ENCODE measurements around the gene PITPNC1.
A peak's percentile ranks its signal among the peaks of the same experiment; 100 is the strongest.
"Not testable (repeated sequence)": the region's sequence is repeated elsewhere in the genome, so short reads cannot be mapped to it uniquely, and the experiment has no call there.

Gene PITPNC1

DNA sequence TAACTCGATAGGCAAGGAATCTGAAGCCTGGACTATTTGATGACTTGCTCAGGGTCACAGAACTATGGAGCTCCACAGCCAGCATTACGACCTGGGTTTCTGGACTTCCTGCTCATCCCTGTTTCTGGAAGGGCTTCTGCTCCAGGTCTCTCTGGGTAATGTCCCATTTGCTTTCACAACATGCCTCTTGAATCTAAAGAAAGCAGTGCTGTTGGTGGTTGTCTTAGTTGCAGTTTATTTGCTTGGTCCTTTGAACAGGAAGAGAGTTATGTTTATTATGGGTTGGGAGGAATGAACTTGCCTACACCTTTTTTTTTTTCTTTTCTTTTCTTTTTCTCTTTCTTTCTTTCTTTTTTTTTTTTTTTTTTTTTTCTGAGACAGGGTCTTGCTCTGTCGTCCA is 84.8 kb downstream of the PITPNC1 start:
- ATAC-seq (no peak), DNase-seq (no peak)

DNA sequence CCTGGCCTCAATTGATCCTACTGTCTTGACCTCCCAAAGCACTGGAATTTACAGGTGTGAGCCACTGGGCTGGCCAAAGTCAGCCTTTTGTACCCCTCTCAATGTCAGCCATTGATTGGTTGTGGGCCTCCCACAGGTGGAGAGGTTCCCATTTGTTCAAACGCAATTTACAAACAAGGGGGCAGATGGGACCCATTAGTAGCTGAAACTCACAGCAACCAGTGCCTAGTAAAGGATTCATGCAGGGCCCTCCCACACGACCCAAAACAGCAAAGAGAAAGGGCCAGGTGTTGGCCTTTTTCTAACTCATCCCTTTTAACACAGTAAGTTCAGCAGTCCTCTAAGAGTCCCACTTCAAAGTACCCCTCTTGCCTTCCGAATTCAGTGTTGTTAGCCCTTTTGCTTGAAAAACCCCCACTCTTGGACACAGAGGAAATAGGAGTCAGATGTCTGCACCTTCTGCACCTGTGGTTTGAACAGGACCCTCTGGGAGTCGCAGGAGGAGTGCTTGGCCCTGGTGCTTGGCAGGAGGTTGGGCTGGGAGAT is 89.2 kb downstream of the PITPNC1 start:
- ATAC-seq (no peak), DNase-seq (no peak)

DNA sequence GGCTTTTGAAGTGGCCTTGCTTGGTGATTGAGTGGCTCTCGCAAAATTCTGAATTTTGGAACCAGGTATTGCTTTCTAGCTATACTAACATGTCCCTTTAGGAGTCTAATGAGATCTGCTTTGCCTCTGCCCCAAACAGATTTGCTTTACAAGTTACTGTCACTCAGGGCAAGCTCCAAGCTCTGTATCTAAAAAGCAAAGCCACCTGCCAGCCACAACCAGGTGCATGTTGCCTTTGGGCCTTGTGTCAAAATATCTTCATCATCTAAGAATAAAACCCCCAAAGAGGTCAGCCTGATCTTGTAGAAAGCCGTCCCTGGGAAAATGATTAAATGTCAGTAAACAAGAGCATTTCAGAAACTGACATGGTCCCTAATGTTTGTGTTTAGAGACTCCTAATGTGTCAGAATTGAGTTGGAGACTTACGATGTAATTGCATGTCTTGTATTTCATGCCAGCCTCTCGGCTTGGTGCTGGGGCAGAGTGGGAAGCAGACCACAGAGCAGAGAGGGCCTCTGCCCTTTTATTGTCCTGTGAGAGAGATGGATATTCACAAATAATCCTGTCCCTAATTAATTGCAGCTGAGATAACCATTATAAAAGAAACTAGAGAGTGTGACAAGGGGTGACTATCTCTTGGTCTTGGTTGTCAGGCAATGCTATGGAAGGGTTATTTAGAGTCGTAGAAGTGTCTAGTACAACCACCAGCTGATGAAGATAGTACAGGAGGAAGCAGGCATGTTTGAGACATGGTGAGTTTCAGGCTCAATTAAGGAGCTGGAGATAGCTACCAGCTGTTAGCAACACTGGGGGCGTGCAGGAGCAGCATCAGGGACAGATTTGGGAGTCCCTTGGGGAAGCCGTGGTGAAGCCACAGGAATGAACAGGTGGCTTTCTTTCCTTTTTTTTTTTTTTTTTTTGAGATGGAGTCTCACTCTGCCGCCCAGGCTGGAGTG is 90.7 kb downstream of the PITPNC1 start:
- ATAC-seq (no peak), DNase-seq (no peak)

GRCh38 chr17:67469208-67469980 is 92.3 kb downstream of the PITPNC1 start:
- DNase-seq (peak; percentile 45), ATAC-seq (peak; percentile 91)

DNA sequence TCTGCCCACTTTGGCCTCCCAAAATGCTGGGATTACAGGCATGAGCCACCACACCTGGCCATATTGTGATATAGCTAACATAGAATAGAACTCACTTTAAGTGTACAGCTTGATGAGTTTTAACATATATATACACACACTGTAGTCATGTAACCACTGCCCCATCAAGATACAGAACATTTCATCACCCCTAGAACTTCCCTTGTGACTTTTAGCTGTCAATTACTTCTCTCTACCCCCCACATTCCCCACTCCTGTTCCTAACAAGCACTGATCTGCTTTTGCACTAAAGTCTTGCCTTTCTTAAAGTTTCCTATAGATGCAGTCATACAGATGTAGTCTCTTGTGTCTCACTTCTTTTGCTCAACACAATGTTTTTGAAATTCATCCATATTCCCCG is 93.1 kb downstream of the PITPNC1 start:
- DNase-seq (no peak), ATAC-seq (no peak)

DNA sequence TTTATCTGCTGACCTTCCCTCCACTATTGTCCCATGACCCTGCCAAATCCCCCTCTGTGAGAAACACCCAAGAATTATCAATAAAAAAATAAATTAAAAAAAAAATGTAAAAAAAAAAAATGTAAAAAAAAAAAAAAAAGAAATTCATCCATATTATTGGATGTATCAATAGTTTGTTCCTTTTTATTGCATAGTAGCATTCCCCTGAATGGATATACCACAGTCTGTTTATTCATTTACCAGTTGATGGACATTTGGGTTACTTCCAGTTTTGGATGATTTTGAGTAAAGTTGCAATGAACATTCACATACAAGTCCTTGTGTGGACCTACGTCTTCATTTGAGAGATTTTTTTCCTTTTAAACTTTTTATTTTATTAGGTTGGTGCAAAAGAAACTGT is 94.0 kb downstream of the PITPNC1 start:
- no peak for ATAC-seq
- no peak for DNase-seq

DNA sequence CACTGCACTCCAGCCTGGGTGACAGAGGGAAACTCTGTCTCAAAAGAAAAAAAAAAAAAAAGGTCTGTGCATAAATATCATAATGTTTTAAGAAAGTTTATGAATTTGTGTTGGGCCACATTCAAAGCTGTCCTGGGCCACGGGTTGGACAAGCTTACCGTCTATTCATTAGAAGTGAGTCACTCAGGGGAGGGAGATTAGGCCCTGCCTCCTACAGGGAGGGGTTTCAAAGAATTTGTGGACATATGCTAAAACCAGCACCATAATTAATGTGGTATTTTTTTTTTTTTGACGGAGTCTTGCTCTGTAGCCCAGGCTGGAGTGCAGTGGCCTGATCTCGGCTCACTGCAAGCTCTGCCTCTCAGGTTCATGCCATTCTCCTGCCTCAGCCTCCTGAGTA is 95.5 kb downstream of the PITPNC1 start:
- DNase-seq, ATAC-seq: not testable (repeated sequence)

DNA sequence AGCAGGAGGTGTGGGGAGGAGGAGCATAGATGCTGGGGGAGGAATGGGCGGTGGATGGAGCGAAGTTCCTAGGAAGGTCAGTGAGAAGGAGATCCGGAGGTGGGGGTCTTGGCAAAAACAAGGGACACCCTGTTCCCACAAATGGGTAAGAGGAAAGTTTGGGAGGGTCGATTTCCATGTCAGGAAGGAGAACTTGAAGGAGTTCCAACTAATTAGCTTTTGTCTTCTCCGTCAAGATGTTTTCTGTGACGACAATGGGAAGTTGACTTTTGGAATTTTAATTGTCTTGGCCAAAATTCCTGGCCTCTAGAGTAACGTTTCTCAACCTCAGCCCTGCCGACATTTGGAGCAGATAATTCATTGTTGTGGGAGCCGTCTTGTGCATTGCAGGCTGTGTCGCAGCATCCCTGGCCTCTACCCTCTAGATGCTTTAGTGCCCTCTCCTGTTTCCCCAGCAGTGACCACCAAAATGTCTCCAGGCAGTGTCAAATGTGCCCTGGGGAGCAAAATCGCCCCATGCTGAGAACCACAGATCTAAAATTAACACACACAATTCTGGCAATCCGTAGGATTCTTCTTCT is 97.1 kb downstream of the PITPNC1 start:
- DNase-seq, result no peak
- no peak for ATAC-seq

DNA sequence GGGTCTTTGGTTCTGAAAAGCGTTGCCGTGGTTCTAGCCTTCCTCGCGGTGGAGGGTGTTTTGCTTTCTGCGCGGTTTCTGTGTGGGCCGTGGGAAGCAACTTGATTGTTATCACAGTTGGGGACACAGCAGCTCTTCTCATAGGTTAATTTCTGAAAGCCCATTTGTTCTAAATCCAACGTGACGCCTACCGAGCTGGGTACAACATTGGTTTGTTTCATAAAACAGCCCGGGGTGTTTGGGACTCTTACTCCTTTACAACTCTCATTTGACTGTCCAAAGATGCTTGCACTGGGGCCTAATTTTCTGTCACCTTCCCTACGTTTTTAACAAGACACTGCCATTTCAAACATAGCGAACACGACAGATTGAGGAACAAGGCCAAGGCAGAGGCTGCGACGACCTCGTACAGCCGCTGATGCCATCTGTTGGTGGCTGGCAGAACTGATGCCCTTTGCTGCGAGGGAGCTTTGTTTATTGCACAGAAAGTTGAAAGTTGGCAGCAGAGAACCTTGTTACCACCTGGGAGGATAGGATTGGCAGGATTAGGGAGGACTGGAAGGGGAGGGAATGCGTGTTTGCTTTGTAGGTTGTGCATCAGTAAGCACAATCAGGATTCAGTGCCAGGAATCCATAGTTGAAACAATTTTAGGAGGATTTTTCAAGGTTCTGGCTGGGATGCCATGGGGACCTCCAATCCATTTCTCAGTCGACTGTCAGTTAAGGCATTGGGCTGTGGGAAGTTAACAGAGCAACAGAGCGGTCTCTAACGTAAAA is 98.3 kb downstream of the PITPNC1 start:
- peak; percentile 57 for ATAC-seq
- peak; percentile 83 for DNase-seq

DNA sequence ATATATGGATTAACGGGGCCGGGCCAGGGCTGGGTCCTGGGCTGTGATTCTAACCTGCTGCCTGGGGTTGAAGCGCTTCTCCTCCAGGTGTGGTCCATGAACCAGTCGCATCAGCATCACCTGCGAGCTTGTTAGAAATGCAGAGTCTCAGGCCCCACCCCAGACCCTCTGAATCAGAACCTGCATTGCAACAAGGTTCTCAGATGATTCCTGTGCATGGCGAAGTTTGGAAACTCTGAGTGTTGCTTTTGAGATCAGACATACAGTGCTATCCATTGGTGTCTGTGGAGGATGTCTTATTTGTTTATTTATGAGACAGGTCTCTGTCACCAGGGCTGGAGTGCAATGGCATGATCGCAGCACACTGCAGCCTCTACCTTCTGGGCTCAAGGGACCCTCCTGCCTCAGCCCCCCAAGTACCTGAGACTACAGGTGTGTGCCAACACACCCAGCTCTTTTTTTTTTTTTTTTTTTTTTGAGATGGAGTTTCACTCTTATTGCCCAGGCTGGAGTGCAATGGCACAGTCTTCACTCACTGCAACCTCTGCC is 99.8 kb downstream of the PITPNC1 start:
- DNase-seq (no peak), ATAC-seq (peak; percentile 14)

GRCh38 chr17:67477687-67478086 is 100.6 kb downstream of the PITPNC1 start:
- DNase-seq (peak; percentile 69), ATAC-seq (peak; percentile 90)

GRCh38 chr17:67478401-67479041 is 101.4 kb downstream of the PITPNC1 start:
- no peak for ATAC-seq
- no peak for DNase-seq

DNA sequence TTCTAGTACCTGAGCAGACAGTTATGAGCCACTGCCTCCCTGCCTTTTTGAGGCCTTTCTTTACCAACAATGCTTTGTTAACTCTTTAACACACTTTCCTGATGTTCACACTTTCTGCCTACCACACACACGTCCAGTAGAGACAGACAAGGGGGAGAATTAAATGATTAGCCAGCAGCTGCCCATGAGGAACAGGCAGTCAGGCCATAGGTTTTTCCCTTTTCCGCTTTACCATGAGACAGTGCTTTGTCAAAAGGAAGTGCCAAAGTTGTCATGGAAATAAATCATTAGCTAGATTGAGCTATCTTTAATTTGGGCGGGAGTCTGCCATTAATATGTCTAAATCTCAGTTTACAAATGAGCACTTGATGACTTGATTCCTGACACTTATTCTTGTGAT is 102.1 kb downstream of the PITPNC1 start:
- ATAC-seq (no peak), DNase-seq (no peak)

DNA sequence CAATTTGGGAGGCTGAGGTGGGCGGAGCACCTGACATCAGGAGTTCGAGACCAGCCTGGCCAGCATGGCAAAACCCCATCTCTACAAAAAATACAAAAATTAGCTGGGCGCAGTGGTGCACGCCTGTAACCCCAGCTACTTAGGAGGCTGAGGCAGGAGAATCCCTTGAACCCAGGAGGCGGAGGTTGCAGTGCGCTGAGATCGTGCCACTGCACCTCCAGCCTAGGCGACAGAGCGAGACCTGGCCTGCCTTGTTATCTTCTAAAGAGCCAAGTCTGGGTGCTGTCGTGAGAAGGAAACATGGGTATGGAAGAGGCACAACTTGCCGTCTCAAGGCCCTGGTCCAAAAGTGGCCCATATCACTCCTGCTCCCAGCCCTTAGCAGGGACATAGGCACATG is 103.9 kb downstream of the PITPNC1 start:
- not testable (repeated sequence) for DNase-seq, ATAC-seq

- DNase-seq (no peak), ATAC-seq (no peak)
Measured at GRCh38 chr17:67481808-67482207, 104.7 kb downstream of the PITPNC1 start.

DNA sequence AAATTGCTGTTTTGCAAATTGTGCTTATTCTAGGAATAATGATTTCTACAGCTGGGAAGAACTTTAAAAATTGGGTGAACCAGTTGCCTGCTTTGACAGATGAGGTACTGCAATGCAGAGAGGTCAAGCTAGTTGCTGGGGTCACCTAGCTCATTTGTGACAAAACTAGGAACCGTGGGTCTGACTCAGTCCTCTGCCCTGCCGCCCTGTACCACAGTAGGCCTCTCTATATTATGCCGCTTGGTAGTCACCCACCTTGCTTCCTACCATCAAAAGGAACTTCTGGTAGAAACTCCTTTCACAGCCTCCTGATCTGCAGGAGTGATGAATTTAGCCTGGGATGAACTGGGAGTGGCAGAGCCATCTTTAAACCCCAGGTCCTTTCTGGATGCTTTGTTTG is 105.7 kb downstream of the PITPNC1 start:
- ATAC-seq, result no peak
- no peak for DNase-seq

GRCh38 chr17:67484261-67484660 is 107.2 kb downstream of the PITPNC1 start:
- ATAC-seq, result no peak

GRCh38 chr17:67485666-67486065 is 108.6 kb downstream of the PITPNC1 start:
- DNase-seq (no peak), ATAC-seq (no peak)

More at GRCh38 chr17:67484261-67484660, 107.2 kb downstream of the PITPNC1 start:
- no peak for DNase-seq

DNA sequence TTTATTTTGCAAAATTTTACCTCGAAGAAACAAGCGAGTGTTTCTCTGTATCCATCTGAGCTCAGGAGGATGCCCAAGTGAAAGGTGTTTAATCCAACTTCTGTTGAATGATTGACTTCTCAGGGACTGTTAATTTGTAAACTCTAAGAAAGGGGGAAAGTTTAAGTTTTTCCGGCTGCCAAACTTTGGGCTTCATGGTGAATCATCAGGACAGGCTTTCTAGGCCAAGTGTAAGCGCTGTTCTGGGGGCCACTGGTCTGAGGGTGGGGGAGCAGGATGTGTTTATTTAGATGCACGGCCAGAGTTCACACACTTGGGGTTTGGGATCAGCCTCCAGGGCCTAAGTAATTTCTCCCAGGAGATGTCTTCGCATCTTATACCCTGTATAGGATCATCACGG is 110.4 kb downstream of the PITPNC1 start:
- DNase-seq (no peak), ATAC-seq (no peak)

DNA sequence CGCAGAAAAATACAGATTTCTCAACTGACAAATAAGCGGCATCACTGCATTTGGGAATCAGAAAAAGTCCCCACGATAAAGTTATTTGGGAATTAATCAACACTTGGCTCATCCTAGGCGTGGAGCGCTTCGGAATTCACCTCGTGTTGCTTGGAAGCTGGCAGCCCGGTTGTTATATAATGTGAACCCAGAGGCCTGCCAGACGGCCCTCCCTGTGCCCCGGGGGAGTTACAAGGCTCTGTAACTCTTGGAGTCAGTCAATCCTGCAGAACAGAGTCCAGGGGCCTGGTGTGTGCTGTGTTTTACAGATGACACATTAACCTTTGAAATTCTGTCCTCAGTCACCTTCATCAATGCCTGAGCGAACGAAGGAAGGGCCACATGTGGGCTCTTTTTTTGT is 111.1 kb downstream of the PITPNC1 start:
- ATAC-seq (no peak), DNase-seq (no peak)

DNA sequence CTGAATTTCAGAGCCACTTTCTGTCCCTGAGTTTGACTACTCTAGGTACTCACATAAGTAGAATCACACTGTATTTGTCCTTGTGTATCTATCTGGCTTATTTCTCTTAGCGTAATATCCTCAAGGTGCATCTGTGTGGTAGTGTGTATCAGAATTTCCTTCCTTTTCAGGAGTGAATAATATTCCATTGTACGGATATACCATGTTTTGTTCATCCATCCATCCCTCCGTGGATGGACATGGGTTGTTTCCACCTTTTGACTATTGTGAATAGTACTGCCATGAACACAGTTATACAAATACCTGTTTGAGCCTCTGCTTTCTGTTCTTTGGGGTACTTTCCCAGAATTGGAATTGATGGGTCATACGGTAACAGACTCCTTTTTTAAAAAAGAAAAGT is 111.7 kb downstream of the PITPNC1 start:
- ATAC-seq (no peak), DNase-seq (no peak)

All from stimulated activated naive CD8-positive, alpha-beta T cell treated with anti-CD3 and anti-CD28 coated beads, Interleukin-15, Interleukin-2, amounts not matched to agents 100 U/mL and 50 U/mL, for 24 hours (primary cell).